KMS-11 (cell line): ENCODE measurements around the gene TMEM125.

Experiments
- H2AFZ ChIP-seq: fragments of 200-600 bp; sonication (generic); 2 replicates; pipeline ENCODE4 v1.6.1; 2016; ENCODE audit warnings: antibody characterized with exemption, mixed run types, low read depth
- H3K27ac ChIP-seq: fragments of 200-600 bp; sonication (generic); 2 replicates; pipeline ENCODE4 v1.6.1; 2016; ENCODE audit warnings: mild to moderate bottlenecking, mixed run types
- H3K27me3 ChIP-seq: fragments of 200-600 bp; sonication (generic); 2 replicates; pipeline ENCODE4 v1.6.1; 2017; ENCODE audit warnings: mild to moderate bottlenecking, low read depth, mixed run types, moderate library complexity; ENCODE audit not compliant: insufficient read depth
- H3K36me3 ChIP-seq: fragments of 200-600 bp; sonication (generic); 2 replicates; pipeline ENCODE4 v1.6.1; 2017; ENCODE audit warnings: mild to moderate bottlenecking, mixed run types; ENCODE audit not compliant: insufficient read depth
- H3K4me1 ChIP-seq: fragments of 200-600 bp; sonication (generic); 2 replicates; pipeline ENCODE4 v1.6.1; 2016; ENCODE audit warnings: mild to moderate bottlenecking, low read depth, mixed run types; ENCODE audit not compliant: poor library complexity, severe bottlenecking
- H3K4me2 ChIP-seq: fragments of 200-600 bp; sonication (generic); 2 replicates; pipeline ENCODE4 v1.7.0; 2016; ENCODE audit warnings: mild to moderate bottlenecking, mixed run types
- H3K4me3 ChIP-seq: fragments of 200-600 bp; sonication (generic); IDR thresholded peaks from 2 replicates; pipeline ENCODE4 v1.6.1; 2017; ENCODE audit warnings: low read depth, low read length, mixed read lengths; ENCODE audit not compliant: insufficient read depth
- H3K79me2 ChIP-seq: fragments of 200-600 bp; sonication (generic); 2 replicates; pipeline ENCODE4 v1.6.1; 2016; ENCODE audit warnings: low read depth, mixed run types; ENCODE audit not compliant: insufficient read depth
- H3K9ac ChIP-seq: fragments of 200-600 bp; sonication (generic); 2 replicates; pipeline ENCODE4 v1.6.1; 2016; ENCODE audit warnings: mild to moderate bottlenecking, mixed run types
- H4K20me1 ChIP-seq: fragments of 200-600 bp; sonication (generic); 2 replicates; pipeline ENCODE4 v1.6.1; 2016; ENCODE audit warnings: mild to moderate bottlenecking, mixed run types; ENCODE audit not compliant: insufficient read depth
- CTCF ChIP-seq: fragments of 200-600 bp; sonication (generic); conservative IDR thresholded peaks from 2 replicates; pipeline ENCODE4 v1.6.1; 2017; ENCODE audit warnings: low read depth, mild to moderate bottlenecking, antibody characterized with exemption, low read length, moderate library complexity, mixed read lengths

Gene TMEM125

GRCh38 chr1:43275826-43276620, 6.2 kb downstream of the TMEM125 start:
- no peak overlapping the region for H3K4me2 ChIP-seq
- H2AFZ ChIP-seq, result no peak overlapping the region

GRCh38 chr1:43276673-43277072, 6.9 kb downstream of the TMEM125 start:
- H3K27ac ChIP-seq, result no peak overlapping the region
- no peak overlapping the region for H3K4me2 ChIP-seq
- H2AFZ ChIP-seq, result no peak overlapping the region
- TF ChIP-seq CTCF, result no peak
- H3K9ac ChIP-seq, result no peak overlapping the region
- no peaks in the 10 kb centered on the region for H4K20me1 ChIP-seq
- H3K79me2 ChIP-seq, result no peaks in the 10 kb centered on the region
- H3K4me1 ChIP-seq, result no peaks in the 10 kb centered on the region
- H3K27me3 ChIP-seq, result no peaks in the 10 kb centered on the region
- no peaks in the 10 kb centered on the region for H3K36me3 ChIP-seq
- no peak overlapping the region for H3K4me3 ChIP-seq

More at GRCh38 chr1:43275826-43276620, 6.2 kb downstream of the TMEM125 start:
- no peaks in the 10 kb centered on the region for H3K27me3 ChIP-seq
- H4K20me1 ChIP-seq, result no peaks in the 10 kb centered on the region
- no peak overlapping the region for H3K27ac ChIP-seq
- no peak overlapping the region for H3K9ac ChIP-seq
- no peaks in the 10 kb centered on the region for H3K36me3 ChIP-seq
- no peak overlapping the region for H3K4me3 ChIP-seq
- H3K79me2 ChIP-seq, result no peaks in the 10 kb centered on the region
- no peaks in the 10 kb centered on the region for H3K4me1 ChIP-seq
- TF ChIP-seq CTCF, result no peak

GRCh38 chr1:43277116-43277876, 7.5 kb downstream of the TMEM125 start:
- H2AFZ ChIP-seq, result no peak overlapping the region
- no peaks in the 10 kb centered on the region for H3K4me1 ChIP-seq
- H3K79me2 ChIP-seq, result no peaks in the 10 kb centered on the region
- no peak overlapping the region for H3K9ac ChIP-seq
- no peaks in the 10 kb centered on the region for H3K27me3 ChIP-seq
- H3K27ac ChIP-seq, result no peak overlapping the region
- H3K4me2 ChIP-seq, result no peak overlapping the region
- no peak for TF ChIP-seq CTCF
- no peaks in the 10 kb centered on the region for H3K36me3 ChIP-seq
- no peaks in the 10 kb centered on the region for H4K20me1 ChIP-seq
- no peak overlapping the region for H3K4me3 ChIP-seq

GRCh38 chr1:43279161-43279560, 9.4 kb downstream of the TMEM125 start:
- H3K27me3 ChIP-seq, result no peaks in the 10 kb centered on the region
- H3K4me1 ChIP-seq, result no peaks in the 10 kb centered on the region
- H2AFZ ChIP-seq, result no peak overlapping the region
- no peaks in the 10 kb centered on the region for H3K36me3 ChIP-seq
- H3K4me2 ChIP-seq, result no peak overlapping the region
- H3K79me2 ChIP-seq, result no peaks in the 10 kb centered on the region
- no peak for TF ChIP-seq CTCF
- H3K4me3 ChIP-seq, result no peak overlapping the region
- no peaks in the 10 kb centered on the region for H4K20me1 ChIP-seq
- H3K27ac ChIP-seq, result no peak overlapping the region
- H3K9ac ChIP-seq, result no peak overlapping the region
